ENCODE data around the gene KIF25.

KIF25 gene

DNA sequence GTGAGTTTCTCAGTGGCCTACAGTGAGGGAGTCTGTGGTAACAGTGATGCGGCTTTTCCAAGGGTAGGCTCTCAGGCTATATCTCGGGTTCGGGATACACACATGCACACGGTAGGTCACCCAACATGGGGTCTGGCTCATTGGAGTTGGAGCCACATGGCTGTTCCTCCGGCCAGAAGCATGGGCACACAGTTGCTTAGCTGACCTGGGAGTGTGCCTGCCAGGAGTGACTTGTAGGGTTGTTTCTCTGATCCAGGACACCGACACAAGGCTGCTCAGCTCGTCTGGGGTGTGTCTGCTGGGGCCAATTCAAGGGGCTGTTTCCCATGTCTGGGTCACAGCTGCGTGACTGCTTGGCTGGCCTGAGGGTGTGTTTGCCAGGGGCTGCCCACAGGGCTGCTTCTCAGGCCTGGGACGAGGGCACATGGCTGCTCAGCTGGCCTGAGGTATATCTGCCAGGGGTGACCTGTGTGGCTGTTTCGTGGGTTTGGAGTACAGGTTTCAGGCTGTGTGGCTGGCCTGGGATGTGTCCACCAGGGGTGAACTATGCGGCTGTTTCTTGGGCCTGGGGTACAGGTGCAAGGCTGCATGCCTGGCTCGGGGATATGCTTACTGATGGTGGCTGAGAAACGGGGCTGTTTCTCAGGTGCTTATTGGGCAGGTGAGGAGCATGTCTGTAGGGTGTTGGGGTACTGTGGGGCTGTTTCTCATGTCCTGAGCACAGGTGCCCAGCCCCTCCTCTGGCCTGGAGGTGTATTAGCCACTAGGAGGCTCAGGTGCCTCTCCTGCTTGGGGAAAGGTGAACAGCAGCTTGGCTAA is 15.2 kb downstream of the KIF25 start:
- no peak for TF ChIP-seq CTCF (IDR thresholded peaks at IDR 0.05; ENCODE audit: insufficient read depth, low read depth, low read length, missing control alignments)
- no peak for DNase-seq (ENCODE audit: low read depth)
- no peak overlapping the region for H3K4me3 ChIP-seq (ENCODE audit: low read length)

DNA sequence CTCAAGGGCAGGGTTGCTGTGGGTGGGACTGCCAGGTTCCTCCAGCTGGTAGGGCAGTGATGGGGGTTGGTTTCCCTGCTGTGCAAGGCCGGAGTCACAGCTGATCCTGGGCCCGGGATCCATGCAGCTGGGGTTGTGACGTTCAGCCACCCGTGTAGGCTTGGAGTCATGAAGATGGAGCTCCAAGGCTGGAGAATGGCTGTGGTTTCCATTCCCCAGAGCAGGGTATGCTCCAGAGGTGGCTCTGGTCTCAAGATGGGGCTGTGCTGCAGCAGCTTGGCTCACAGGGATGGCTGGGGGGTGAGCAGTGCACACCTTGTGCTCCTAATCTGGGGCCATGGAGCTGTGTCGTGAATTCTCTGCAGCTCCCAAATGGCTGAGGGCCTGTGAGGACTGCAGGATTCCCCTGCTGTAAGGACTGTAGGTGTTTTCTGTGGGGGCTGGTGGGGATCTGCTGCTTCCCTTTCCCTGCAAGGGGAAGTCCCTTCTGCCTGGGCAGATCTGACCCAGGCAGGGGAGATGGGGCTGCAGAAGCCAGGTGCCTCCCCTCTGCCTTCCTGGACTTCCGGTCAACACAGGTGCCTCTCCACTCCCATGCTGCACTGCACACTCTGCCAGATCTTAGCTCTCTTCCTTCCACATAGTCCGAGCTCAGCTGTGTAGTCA is 15.9 kb downstream of the KIF25 start:
- no peak overlapping the region for H3K4me3 ChIP-seq (ENCODE audit: low read length)
- no peak for TF ChIP-seq CTCF (IDR thresholded peaks at IDR 0.05; ENCODE audit: insufficient read depth, low read depth, low read length, missing control alignments)
- DNase-seq (ENCODE audit: low read depth): no peak

- no peak for TF ChIP-seq CTCF (IDR thresholded peaks at IDR 0.05; ENCODE audit: insufficient read depth, low read depth, low read length, missing control alignments)
- no peak overlapping the region for H3K4me3 ChIP-seq (ENCODE audit: low read length)
- no peak for DNase-seq (ENCODE audit: low read depth)
These were observed 17.0 kb downstream of the KIF25 start for GRCh38 chr6:168014428-168014827.

GRCh38 chr6:168015009-168015408 is 17.5 kb downstream of the KIF25 start:
- DNase-seq (ENCODE audit: low read depth): no peak
- no peak overlapping the region for H3K4me3 ChIP-seq (ENCODE audit: low read length)
- TF ChIP-seq CTCF (IDR thresholded peaks at IDR 0.05; ENCODE audit: insufficient read depth, low read depth, low read length, missing control alignments): no peak

GRCh38 chr6:168015482-168016175 is 18.2 kb downstream of the KIF25 start:
- DNase-seq (ENCODE audit: low read depth): no peak
- H3K4me3 ChIP-seq (ENCODE audit: low read length): no peak overlapping the region
- TF ChIP-seq CTCF (IDR thresholded peaks at IDR 0.05; ENCODE audit: insufficient read depth, low read depth, low read length, missing control alignments): no peak

GRCh38 chr6:168016176-168016620 is 18.7 kb downstream of the KIF25 start:
- no peak overlapping the region for H3K4me3 ChIP-seq (ENCODE audit: low read length)
- DNase-seq (ENCODE audit: low read depth): no peak
- no peak for TF ChIP-seq CTCF (IDR thresholded peaks at IDR 0.05; ENCODE audit: insufficient read depth, low read depth, low read length, missing control alignments)

Data from epithelial cell of esophagus (primary cell).